GM12891 (cell line): ENCODE data around the gene CPNE7.
"Not testable (repeated sequence)": the region's sequence is repeated elsewhere in the genome, so short reads cannot be mapped to it uniquely, and the experiment has no call there.

ENCODE experiments used
- PAX5 ChIP-seq: IDR thresholded peaks from 2 replicates; pipeline ENCODE4 v1.6.1; 2011; ENCODE audit warnings: low read length, moderate library complexity, mild to moderate bottlenecking; ENCODE audit not compliant: insufficient read depth, severe bottlenecking
- POLR2A ChIP-seq: IDR thresholded peaks from 2 replicates; pipeline ENCODE4 v1.6.1; 2011; ENCODE audit warnings: low read depth, low read length, control low read depth
- POLR2AphosphoS5 ChIP-seq: IDR thresholded peaks from 2 replicates; pipeline ENCODE4 v1.6.1; 2011; ENCODE audit warnings: low read depth, low read length, control low read depth
- POU2F2 ChIP-seq: IDR thresholded peaks from 2 replicates; pipeline ENCODE4 v1.6.1; 2011; ENCODE audit warnings: low read depth, mild to moderate bottlenecking, control low read depth, low read length, moderate library complexity
- SPI1 ChIP-seq: IDR thresholded peaks from 2 replicates; pipeline ENCODE4 v1.6.1; 2011; ENCODE audit warnings: low read depth, low read length, control low read depth
- TAF1 ChIP-seq: IDR thresholded peaks from 2 replicates; pipeline ENCODE4 v1.6.1; 2011; ENCODE audit warnings: low read depth, low read length, control low read depth

GRCh38 chr16:89570983-89571598 lies 4.5 kb upstream of the CPNE7 start:
- not testable (repeated sequence) for TF ChIP-seq POLR2AphosphoS5, POLR2A, SPI1, TAF1, POU2F2, PAX5
